GM12878 (cell line): Measurements from ENCODE around the gene BRCA1. TPM values are rescaled to one million over a fixed set of nuclear protein-coding genes. Genes with fewer than 3 reads are reported as not detected.

Source experiments
- ATAC-seq: fragments of 200-7000 bp; cut with Tn5 transposase; 3 replicates; pipeline ENCODE4 v1.9.1; 2020; ENCODE audit warnings: mild to moderate bottlenecking, moderate library complexity
- BruUV-seq: library from RNA; stranded (reverse); fragments of 400-500 nt; replicated peaks from 2 replicates; lab custom pipeline; 2021; lab: Mats Ljungman, UMichigan
- CTCF ChIA-PET: fragments of 300-600 bp; sonication (Branson Sonifier 250); formaldehyde crosslinking; extraction: SDS; loops from one replicate; lab custom pipeline; 2021; ENCODE audit warnings: inconsistent platforms; lab: Yijun Ruan, JAX
- POLR2A ChIA-PET: fragments of 350-600 bp; formaldehyde crosslinking; extraction: SDS; loops from one replicate; lab custom pipeline; 2021; ENCODE audit warnings: inconsistent platforms; lab: Charles Lee
- RAD21 ChIA-PET: fragments of 300-600 bp; sonication (Branson Sonifier 250); formaldehyde crosslinking; loops from one replicate; lab custom pipeline; 2023; ENCODE audit warnings: antibody characterized with exemption; ENCODE audit not compliant: unreplicated experiment; lab: Charles Lee
- SMC1A ChIA-PET: fragments of 300-600 bp; sonication (Branson Sonifier 250); formaldehyde crosslinking; loops from one replicate; lab custom pipeline; 2023; ENCODE audit not compliant: unreplicated experiment, uncharacterized antibody; lab: Charles Lee
- DNase-seq: peaks from one replicate; pipeline ENCODE4 v3.0.0-alpha.2; 2011; ENCODE audit warnings: low read depth, low spot score
- FAIRE-seq: peaks from 3 replicates; lab custom pipeline; 2011; peaks lifted over from hg19 to GRCh38; lab: Jason Lieb, UNC
- H2AFZ ChIP-seq: 2 replicates; pipeline ENCODE4 v1.6.0; 2011; ENCODE audit warnings: low read depth, low read length, control low read depth; ENCODE audit not compliant: control insufficient read depth
- H3K27ac ChIP-seq: 2 replicates; pipeline ENCODE4 v1.5.1; 2011; ENCODE audit warnings: control low read depth; ENCODE audit not compliant: control insufficient read depth, insufficient read depth
- H3K27me3 ChIP-seq, 2 experiments: replicated peaks in 1 of 2; 2 replicates each; pipeline versions ENCODE4 v1.6.0 to v1.6.1; 2011; ENCODE audit warnings: low read length in 1 of 2; ENCODE audit not compliant: control insufficient read depth in 2 of 2, insufficient read depth in 2 of 2
- H3K36me3 ChIP-seq, 2 experiments: 2 replicates each; pipeline ENCODE4 v1.5.1; 2011; ENCODE audit warnings: low read length in 1 of 2; ENCODE audit not compliant: control insufficient read depth in 2 of 2, insufficient read depth in 2 of 2
- H3K4me1 ChIP-seq: 2 replicates; pipeline ENCODE4 v1.6.1; 2011; ENCODE audit warnings: mild to moderate bottlenecking, low read length, moderate library complexity, mixed read lengths; ENCODE audit not compliant: control insufficient read depth, insufficient read depth
- H3K4me2 ChIP-seq: 2 replicates; pipeline ENCODE4 v1.6.0; 2011; ENCODE audit warnings: control low read depth; ENCODE audit not compliant: control insufficient read depth, insufficient read depth
- H3K4me3 ChIP-seq: fragments of 200-600 bp; sonication (generic); 2 replicates; pipeline ENCODE4 v1.5.1; 2016
- H3K79me2 ChIP-seq: 2 replicates; pipeline ENCODE4 v1.6.0; 2011; ENCODE audit warnings: low read length; ENCODE audit not compliant: control insufficient read depth, insufficient read depth
- H3K9ac ChIP-seq: 2 replicates; pipeline ENCODE4 v1.8.0; 2011; ENCODE audit warnings: low read length, control low read depth, mixed read lengths; ENCODE audit not compliant: control insufficient read depth, insufficient read depth
- H3K9me3 ChIP-seq: replicated peaks from 3 replicates; pipeline ENCODE4 v1.5.1; 2011; ENCODE audit warnings: mild to moderate bottlenecking, low read length; ENCODE audit not compliant: control insufficient read depth, insufficient read depth
- H4K20me1 ChIP-seq: 2 replicates; pipeline ENCODE4 v1.6.0; 2011; ENCODE audit not compliant: control insufficient read depth, insufficient read depth
- BACH1 ChIP-seq: fragments of 450-650 bp; IDR thresholded peaks from 2 replicates; pipeline ENCODE4 v1.6.1; 2017; ENCODE audit warnings: mild to moderate bottlenecking, borderline replicate concordance
- DPF2 ChIP-seq: fragments of 450-650 bp; IDR thresholded peaks from 2 replicates; pipeline ENCODE4 v1.6.1; 2017; ENCODE audit warnings: mild to moderate bottlenecking
- EGR1 ChIP-seq, 2 experiments: IDR thresholded peaks; 1 replicate in 1 of 2; 2 replicates in 1 of 2; pipeline ENCODE4 v1.6.1; 2011 to 2012; ENCODE audit warnings: low read depth in 2 of 2, low read length in 2 of 2, borderline replicate concordance in 1 of 2, mild to moderate bottlenecking in 1 of 2, moderate library complexity in 1 of 2
- FOS ChIP-seq: IDR thresholded peaks from 3 replicates; pipeline ENCODE4 v1.6.1; 2011; ENCODE audit warnings: borderline replicate concordance; ENCODE audit not compliant: insufficient read length; ENCODE audit errors: extremely low read depth
- LARP7 ChIP-seq: fragments of 450-650 bp; IDR thresholded peaks from 2 replicates; pipeline ENCODE4 v1.6.1; 2017; ENCODE audit warnings: mild to moderate bottlenecking
- MEF2A ChIP-seq: IDR thresholded peaks from 2 replicates; pipeline ENCODE4 v1.6.1; 2011; ENCODE audit warnings: low read depth, mild to moderate bottlenecking, low read length, moderate library complexity; ENCODE audit not compliant: insufficient read depth
- MYC ChIP-seq: IDR thresholded peaks from 2 replicates; pipeline ENCODE4 v1.6.1; 2011; ENCODE audit warnings: mild to moderate bottlenecking, low read length, moderate library complexity, inconsistent platforms; ENCODE audit not compliant: insufficient read depth, insufficient replicate concordance, insufficient read length, severe bottlenecking
- NR2C1 ChIP-seq: fragments of 450-650 bp; IDR thresholded peaks from 2 replicates; pipeline ENCODE4 v1.6.1; 2017; ENCODE audit warnings: antibody characterized with exemption, mild to moderate bottlenecking, moderate library complexity
- PKNOX1 ChIP-seq: fragments of 450-650 bp; IDR thresholded peaks from 2 replicates; pipeline ENCODE4 v1.6.1; 2016; ENCODE audit warnings: mild to moderate bottlenecking
- SMAD1 ChIP-seq: fragments of 450-650 bp; IDR thresholded peaks from 2 replicates; pipeline ENCODE4 v1.6.1; 2018; ENCODE audit warnings: mild to moderate bottlenecking, low read depth; ENCODE audit not compliant: partially characterized antibody
- SPI1 ChIP-seq: IDR thresholded peaks from 2 replicates; pipeline ENCODE4 v1.6.1; 2011; ENCODE audit warnings: low read depth, mild to moderate bottlenecking, low read length, moderate library complexity, borderline replicate concordance; ENCODE audit not compliant: insufficient read depth
- STAT1 ChIP-seq: fragments of 450-650 bp; conservative IDR thresholded peaks from 2 replicates; pipeline ENCODE4 v1.6.1; 2014; ENCODE audit warnings: antibody characterized with exemption, mild to moderate bottlenecking
- TCF3 ChIP-seq: IDR thresholded peaks from 2 replicates; pipeline ENCODE4 v1.6.1; 2012; ENCODE audit warnings: low read depth, mild to moderate bottlenecking, low read length, borderline replicate concordance; ENCODE audit not compliant: insufficient read depth
- YBX1 ChIP-seq: fragments of 450-650 bp; IDR thresholded peaks from 2 replicates; pipeline ENCODE4 v1.6.1; 2016; ENCODE audit warnings: antibody characterized with exemption
- ZNF217 ChIP-seq: fragments of 450-650 bp; IDR thresholded peaks from 2 replicates; pipeline ENCODE4 v1.6.1; 2017; ENCODE audit warnings: antibody characterized with exemption, mild to moderate bottlenecking
- ZZZ3 ChIP-seq: IDR thresholded peaks from 2 replicates; pipeline ENCODE4 v1.6.1; 2011; ENCODE audit warnings: low read depth; ENCODE audit not compliant: control insufficient read depth, insufficient read length
- WGBS: methylation state at CpG from one replicate; pipeline ENCODE4 v1.1.6; 2016; ENCODE audit warnings: low lambda C conversion rate; ENCODE audit not compliant: insufficient replicate concordance, insufficient coverage; ENCODE audit errors: missing lambda C conversion rate; 5-methylcytosine and 5-hydroxymethylcytosine counted together
- in situ Hi-C: fragments of 300-500 bp; cut with MboI; formaldehyde crosslinking; loops from 9 replicates; pipeline ENCODE4 v1.14.3; 2018; ENCODE audit warnings: mixed read lengths
- intact Hi-C: fragments of 100-400 bp; cut with micrococcal nuclease; formaldehyde crosslinking; loops from one replicate; pipeline ENCODE4 v1.14.2; 2022; ENCODE audit not compliant: unreplicated experiment
- polyA plus RNA-seq, 11 experiments: library from polyadenylated mRNA; depleted of rRNA in 4 of 11; unstranded in 6 of 11; stranded (reverse) in 5 of 11; fragments of >200 nt; fragmentation: Nextera tagmentation in 4 of 11; fragmentation: Illumina TruSeq in 1 of 11; extraction: Ambion mirVana in 4 of 11; extraction: Trizol in 1 of 11; gene quantifications; 1 replicate in 1 of 11; 2 replicates in 10 of 11; pipeline versions ENCODE4 v1.2.1 to v1.2.3, GENCODE V29; 2011 to 2016; ENCODE audit warnings: inconsistent platforms in 2 of 11, missing spikeins in 2 of 11, low read depth in 1 of 11
- total RNA-seq, 4 experiments: library from RNA; depleted of rRNA in 3 of 4; stranded (reverse); fragments of >200 nt in 3 of 4; fragmentation: Illumina TruSeq in 1 of 4; extraction: Trizol in 1 of 4; gene quantifications; 2 replicates each; pipeline versions ENCODE4 v1.2.1 to v1.2.3, GENCODE V29; 2013 to 2021

BRCA1 gene
- total and polyA plus RNA-seq, 10 of the 15 experiments (the other 5 are each of a cell fraction or from before 2014, with no cell fraction given), result 16.8 to 71.2 (median 44.2) TPM

DNA sequence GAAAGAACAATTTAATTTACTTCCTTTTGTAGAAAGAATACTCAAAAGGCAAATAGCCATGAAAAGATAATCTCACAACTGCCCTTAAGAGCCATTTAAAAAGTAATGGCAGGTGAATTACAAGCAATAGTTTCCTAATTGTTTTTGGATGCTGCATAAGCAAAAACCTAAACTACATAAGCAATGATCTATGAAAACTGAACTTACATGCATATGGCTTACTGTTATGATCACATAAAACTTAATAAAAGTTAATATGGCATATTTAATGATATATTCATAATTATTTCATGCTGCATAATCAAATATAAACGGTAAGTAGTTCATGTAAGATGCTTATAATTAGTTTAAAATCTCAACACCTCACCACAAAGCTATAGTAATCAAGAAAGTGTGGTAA is 18.6 kb downstream of the BRCA1 start:
- no peaks in the 10 kb centered on the region; a peak in 2 of 4 replicates for H3K36me3 ChIP-seq
- no peak overlapping the region for H3K4me2 ChIP-seq
- POLR2A ChIA-PET, result interaction anchor here (1.1 kb wide), 1 partner anchor 17 kb away, joined by 6 read pairs; no protein-coding TSS in a partner anchor
- H3K4me3 ChIP-seq, result no peak overlapping the region
- H2AFZ ChIP-seq, result no peak overlapping the region
- no peak overlapping the region for H3K27ac ChIP-seq
- CTCF ChIA-PET, result no interaction called here
- no peaks in the 10 kb centered on the region for H3K27me3 ChIP-seq
- no TSS peak for BruUV-seq
- TF ChIP-seq YBX1 (no peak), MYC (no peak), TCF3 (no peak), FOS (no peak), DPF2 (no peak), SMAD1 (no peak), ZNF217 (no peak), SPI1 (no peak), EGR1 (IDR thresholded peaks at IDR 0.05; ENCODE audit: borderline replicate concordance in 1 of 2, low read depth in 2 of 2, low read length in 2 of 2) (no peak), LARP7 (no peak), BACH1 (no peak), STAT1 (no peak), PKNOX1 (no peak), ZZZ3 (no peak), NR2C1 (no peak), MEF2A (no peak)
- 97% methylated on average over 1 of the region's 1 CpG for WGBS
- DNase-seq, result no peak
- H3K79me2 ChIP-seq, result no peaks in the 10 kb centered on the region
- in situ Hi-C loops, result no loop called here
- H4K20me1 ChIP-seq, result no peaks in the 10 kb centered on the region
- H3K9ac ChIP-seq, result no peak overlapping the region
- H3K4me1 ChIP-seq, result no peaks in the 10 kb centered on the region
- no peaks in the 10 kb centered on the region for H3K9me3 ChIP-seq
- SMC1A ChIA-PET, result no interaction called here
- RAD21 ChIA-PET, result no interaction called here
- no peak for FAIRE-seq
- no peak for ATAC-seq
- intact Hi-C loops, result no loop called here
